ENCODE measurements around the gene IL21R. TPM values are rescaled to one million over a fixed set of nuclear protein-coding genes. Genes with fewer than 3 reads are reported as not detected.
"Not testable (repeated sequence)": the region's sequence is repeated elsewhere in the genome, so short reads cannot be mapped to it uniquely, and the experiment has no call there.

IL21R gene
- total RNA-seq, 1 experiment from 2014 or later: 3.8 TPM

DNA sequence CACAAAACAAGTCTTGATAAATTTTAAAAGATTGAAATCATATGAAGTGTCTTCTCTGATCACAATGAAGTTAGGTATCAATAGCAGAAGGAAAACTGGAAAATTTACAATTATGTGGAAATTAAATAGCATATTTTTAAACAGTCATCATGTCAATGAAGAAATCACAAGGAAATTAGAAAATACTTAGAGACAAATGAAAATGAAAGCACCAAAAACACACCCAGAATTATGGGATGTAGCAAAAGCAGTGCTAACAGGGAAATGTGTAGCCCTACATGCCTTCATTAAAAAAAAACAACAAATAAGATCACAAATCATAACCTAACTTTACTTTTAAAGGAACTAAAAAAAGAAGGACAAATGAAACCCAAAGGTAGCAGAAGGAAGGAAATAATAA, 7.5 kb upstream of the IL21R start:
- Histone ChIP-seq H2AFZ (no peak overlapping the region), H3K9me2 (ENCODE audit: insufficient read depth) (no peaks in the 10 kb centered on the region), H3K4me3 (no peak overlapping the region), H3K27me3 (ENCODE audit: insufficient read depth, low read depth) (peaks cover 39% of the 10 kb centered on the region), H4K20me1 (ENCODE audit: insufficient read depth) (no peaks in the 10 kb centered on the region), H3K4me1 (replicated peaks; ENCODE audit: insufficient read depth) (no peaks in the 10 kb centered on the region), H3K79me2 (ENCODE audit: low read depth) (no peaks in the 10 kb centered on the region), H3K27ac (no peak overlapping the region), H3K4me2 (no peak overlapping the region), H3F3A (ENCODE audit: insufficient read depth, low read depth) (no peaks in the 10 kb centered on the region), H3K36me3 (ENCODE audit: low read depth) (no peaks in the 10 kb centered on the region), H3K9me3 (ENCODE audit: insufficient read depth, low read depth) (no peaks in the 10 kb centered on the region; the same call in 1 of the 2 replicates)
- no peak for DNase-seq
- POLR2A ChIA-PET (ENCODE audit: unreplicated experiment): no interaction called here
- no peak for TF ChIP-seq CTCF (conservative IDR thresholded peaks at IDR 0.05)
- TF ChIP-seq EZH2 (IDR thresholded peaks at IDR 0.05; ENCODE audit: low read depth): no peak
- intact Hi-C loops (cut with micrococcal nuclease; ENCODE audit: unreplicated experiment): no loop called here
- CTCF ChIA-PET: no interaction called here
- BruUV-seq (replicated peaks): no TSS peak

DNA sequence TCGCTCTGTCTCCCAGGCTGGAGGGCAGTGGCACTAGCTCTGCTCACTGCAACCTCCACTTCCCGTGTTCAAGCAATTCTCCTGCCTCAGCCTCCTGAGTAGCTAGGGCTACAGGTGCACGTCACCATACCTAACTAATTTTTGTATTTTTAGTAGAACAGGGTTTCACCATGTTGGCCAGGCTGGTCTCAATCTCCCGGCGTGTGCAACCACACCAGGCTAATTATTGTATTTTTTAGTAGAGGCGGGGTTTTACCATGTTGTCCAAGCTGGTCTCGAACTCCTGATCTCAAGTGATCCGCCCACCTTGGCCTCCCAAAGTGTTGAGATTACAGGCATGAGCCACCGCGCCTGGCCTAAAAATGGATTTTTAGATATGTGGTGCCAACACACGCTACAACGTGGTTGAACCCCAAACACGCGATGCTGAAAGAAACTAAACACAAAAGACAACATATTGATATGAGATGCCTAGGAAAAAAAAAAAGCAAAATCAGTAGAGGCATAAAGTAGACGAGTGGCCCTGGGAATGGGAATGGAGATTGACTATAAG, 3.6 kb upstream of the IL21R start:
- H3K4me1 ChIP-seq (replicated peaks; ENCODE audit: insufficient read depth); H3K27ac ChIP-seq; H3K4me2 ChIP-seq; H2AFZ ChIP-seq; H4K20me1 ChIP-seq (ENCODE audit: insufficient read depth); H3K9me3 ChIP-seq (ENCODE audit: insufficient read depth, low read depth); H3K79me2 ChIP-seq (ENCODE audit: low read depth); H3K36me3 ChIP-seq (ENCODE audit: low read depth); H3F3A ChIP-seq (ENCODE audit: insufficient read depth, low read depth); intact Hi-C loops (cut with micrococcal nuclease; ENCODE audit: unreplicated experiment); H3K4me3 ChIP-seq; CTCF ChIA-PET; BruUV-seq (replicated peaks); H3K9me2 ChIP-seq (ENCODE audit: insufficient read depth); DNase-seq; POLR2A ChIA-PET (ENCODE audit: unreplicated experiment): not testable (repeated sequence)
- H3K27me3 ChIP-seq (ENCODE audit: insufficient read depth, low read depth): peaks cover 59% of the 10 kb centered on the region

DNA sequence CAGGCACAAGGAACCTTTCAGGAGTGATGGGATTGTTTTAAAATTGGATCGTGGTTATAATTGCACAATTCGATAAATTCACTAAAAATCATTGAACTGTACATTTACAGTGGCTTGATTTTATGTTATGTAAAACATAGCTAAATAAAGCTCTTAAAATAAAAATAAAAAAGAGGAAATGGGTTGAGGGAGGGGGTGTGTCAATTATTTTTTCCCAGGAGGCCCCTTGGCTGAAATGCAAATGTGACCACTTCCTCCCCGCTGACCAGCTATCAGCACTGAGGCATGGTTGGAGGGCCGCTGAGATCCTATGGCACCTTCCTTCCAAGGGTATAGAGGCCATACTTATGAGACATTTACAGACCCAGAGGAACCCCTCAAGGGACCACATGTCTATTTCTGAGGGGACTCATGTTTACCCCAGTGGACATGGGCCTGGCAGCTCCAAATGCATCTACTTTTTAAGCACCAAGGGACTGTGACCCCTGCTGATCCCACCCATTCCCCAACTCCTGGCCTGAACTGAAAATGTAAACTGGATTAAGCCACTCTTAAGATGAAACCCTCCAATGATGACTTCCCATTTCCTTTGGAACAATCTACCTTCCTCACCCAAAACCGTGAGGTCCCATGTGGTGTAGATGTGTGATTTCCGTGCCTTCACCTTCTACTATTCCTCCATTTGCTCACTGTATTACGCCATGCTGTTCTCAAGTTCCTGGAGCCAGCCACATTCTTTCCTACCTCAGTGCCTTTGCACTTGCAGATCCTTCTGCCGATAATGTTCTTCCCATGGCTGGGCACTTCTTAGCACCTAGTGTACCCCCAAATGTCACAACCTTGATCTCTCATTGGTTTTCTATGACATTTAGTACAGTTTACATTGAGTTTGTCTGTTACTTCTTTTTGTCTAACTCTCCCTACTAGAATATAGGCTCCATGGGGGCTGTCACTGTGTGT, 2.8 kb upstream of the IL21R start:
- TF ChIP-seq CTCF (conservative IDR thresholded peaks at IDR 0.05) (no peak), EZH2 (IDR thresholded peaks at IDR 0.05; ENCODE audit: low read depth) (no peak)
- H4K20me1 ChIP-seq (ENCODE audit: insufficient read depth): no peaks in the 10 kb centered on the region
- H3K79me2 ChIP-seq (ENCODE audit: low read depth): no peaks in the 10 kb centered on the region
- CTCF ChIA-PET: interaction anchor here (0.6 kb wide), 1 partner anchor 76 kb away, joined by 4 read pairs; no protein-coding TSS in a partner anchor
- BruUV-seq (replicated peaks): no TSS peak
- H3F3A ChIP-seq (ENCODE audit: insufficient read depth, low read depth): no peaks in the 10 kb centered on the region
- no peak overlapping the region for H3K4me2 ChIP-seq
- H3K27ac ChIP-seq: no peak overlapping the region
- DNase-seq: no peak
- peaks cover 65% of the 10 kb centered on the region for H3K27me3 ChIP-seq (ENCODE audit: insufficient read depth, low read depth)
- no peaks in the 10 kb centered on the region for H3K9me2 ChIP-seq (ENCODE audit: insufficient read depth)
- intact Hi-C loops (cut with micrococcal nuclease; ENCODE audit: unreplicated experiment): no loop called here
- no peaks in the 10 kb centered on the region; the same call in 1 of the 2 replicates for H3K9me3 ChIP-seq (ENCODE audit: insufficient read depth, low read depth)
- H3K36me3 ChIP-seq (ENCODE audit: low read depth): no peaks in the 10 kb centered on the region
- POLR2A ChIA-PET (ENCODE audit: unreplicated experiment): no interaction called here
- H3K4me3 ChIP-seq: no peak overlapping the region
- H3K4me1 ChIP-seq (replicated peaks; ENCODE audit: insufficient read depth): no peaks in the 10 kb centered on the region
- no peak overlapping the region for H2AFZ ChIP-seq
